ENCODE results near the gene NR6A1.

NR6A1 gene

GRCh38 chr9:124562328-124562727 lies 208.8 kb downstream of the NR6A1 start:
- Histone ChIP-seq H3K9me3 (ENCODE audit: control insufficient read depth, low read depth, low read length) (no peaks in the 10 kb centered on the region), H3K27ac (ENCODE audit: low read length) (no peak overlapping the region), H3K27me3 (ENCODE audit: control insufficient read depth, insufficient read depth, low read length) (no peaks in the 10 kb centered on the region), H3K4me3 (ENCODE audit: low read length) (no peak overlapping the region), H3K4me1 (ENCODE audit: control insufficient read depth, low read depth, low read length) (peaks cover 16% of the 10 kb centered on the region), H3K36me3 (ENCODE audit: control insufficient read depth, low read depth, low read length) (no peaks in the 10 kb centered on the region), H3K9ac (ENCODE audit: low read length) (no peak overlapping the region)

- no peak overlapping the region for H3K27ac ChIP-seq (ENCODE audit: low read length)
- no peaks in the 10 kb centered on the region for H3K9me3 ChIP-seq (ENCODE audit: control insufficient read depth, low read depth, low read length)
- no peaks in the 10 kb centered on the region for H3K36me3 ChIP-seq (ENCODE audit: control insufficient read depth, low read depth, low read length)
- no peak overlapping the region for H3K9ac ChIP-seq (ENCODE audit: low read length)
- H3K4me1 ChIP-seq (ENCODE audit: control insufficient read depth, low read depth, low read length) = peaks cover 15% of the 10 kb centered on the region
- H3K4me3 ChIP-seq (ENCODE audit: low read length) = no peak overlapping the region
- H3K27me3 ChIP-seq (ENCODE audit: control insufficient read depth, insufficient read depth, low read length) = no peaks in the 10 kb centered on the region
Measured at GRCh38 chr9:124559871-124560270, 211.2 kb downstream of the NR6A1 start.

DNA sequence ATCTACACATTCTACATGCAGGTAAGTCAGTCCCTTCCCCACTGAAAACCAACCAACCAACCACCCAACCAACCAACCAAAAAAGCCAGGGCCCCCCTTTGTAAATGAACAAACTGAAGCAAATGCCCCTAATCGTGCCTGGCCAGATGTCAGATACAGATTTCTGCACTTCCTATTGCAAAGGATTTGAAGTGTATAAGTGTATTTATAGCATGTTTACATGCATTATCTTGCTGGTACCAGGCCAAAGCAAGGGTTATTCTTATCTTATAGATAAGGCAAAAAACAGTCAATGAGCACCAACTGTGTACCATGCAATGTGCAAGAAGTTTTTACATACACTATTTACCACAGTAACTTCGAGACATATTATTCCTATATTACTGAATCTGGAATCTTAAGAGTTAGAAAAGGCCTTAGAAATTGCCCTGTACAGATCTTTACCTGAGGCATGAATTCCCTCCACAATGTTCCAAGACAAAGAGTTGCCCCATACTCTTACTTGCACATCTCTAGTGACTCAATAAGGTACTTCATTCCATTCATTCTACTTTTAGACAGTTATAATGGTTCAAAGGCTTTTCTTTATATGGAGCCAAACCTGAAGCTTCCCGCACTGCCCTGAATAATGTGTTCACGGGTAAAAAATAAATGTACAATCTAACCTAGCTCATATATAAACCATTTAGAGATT lies 212.2 kb downstream of the NR6A1 start:
- H3K4me3 ChIP-seq (ENCODE audit: low read length) = no peak overlapping the region
- no peaks in the 10 kb centered on the region for H3K9me3 ChIP-seq (ENCODE audit: control insufficient read depth, low read depth, low read length)
- no peaks in the 10 kb centered on the region for H3K27me3 ChIP-seq (ENCODE audit: control insufficient read depth, insufficient read depth, low read length)
- H3K36me3 ChIP-seq (ENCODE audit: control insufficient read depth, low read depth, low read length) = peaks cover 6% of the 10 kb centered on the region
- no peak overlapping the region for H3K9ac ChIP-seq (ENCODE audit: low read length)
- H3K27ac ChIP-seq (ENCODE audit: low read length) = no peak overlapping the region
- H3K4me1 ChIP-seq (ENCODE audit: control insufficient read depth, low read depth, low read length) = peaks cover 15% of the 10 kb centered on the region

GRCh38 chr9:124557895-124558294 lies 213.2 kb downstream of the NR6A1 start:
- Histone ChIP-seq H3K27me3 (ENCODE audit: control insufficient read depth, insufficient read depth, low read length) (no peaks in the 10 kb centered on the region), H3K4me3 (ENCODE audit: low read length) (no peak overlapping the region), H3K9me3 (ENCODE audit: control insufficient read depth, low read depth, low read length) (no peaks in the 10 kb centered on the region), H3K9ac (ENCODE audit: low read length) (no peak overlapping the region), H3K27ac (ENCODE audit: low read length) (no peak overlapping the region), H3K36me3 (ENCODE audit: control insufficient read depth, low read depth, low read length) (peaks cover 7% of the 10 kb centered on the region), H3K4me1 (ENCODE audit: control insufficient read depth, low read depth, low read length) (peaks cover 15% of the 10 kb centered on the region)

DNA sequence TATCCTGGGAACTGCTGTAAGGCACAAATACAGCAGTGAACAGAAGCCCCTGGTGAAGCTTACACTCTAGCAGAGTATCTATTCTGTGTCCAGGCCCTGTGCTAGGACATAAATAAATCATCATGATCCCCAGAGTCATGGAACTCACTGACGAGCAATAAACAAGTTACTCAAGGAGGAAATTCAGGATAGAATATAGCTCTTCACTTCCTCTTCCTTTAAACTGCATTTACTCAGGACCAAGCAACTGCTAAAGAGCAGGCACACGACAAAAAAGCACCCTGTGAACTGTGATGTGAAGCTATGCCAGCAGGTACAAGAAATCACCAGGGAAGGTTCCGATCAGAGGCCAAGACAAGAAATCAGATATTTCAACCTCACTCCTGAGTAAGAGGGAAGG lies 216.1 kb downstream of the NR6A1 start:
- Histone ChIP-seq H3K27me3 (ENCODE audit: control insufficient read depth, insufficient read depth, low read length) (no peaks in the 10 kb centered on the region), H3K27ac (ENCODE audit: low read length) (no peak overlapping the region), H3K9me3 (ENCODE audit: control insufficient read depth, low read depth, low read length) (no peaks in the 10 kb centered on the region), H3K4me3 (ENCODE audit: low read length) (no peak overlapping the region), H3K9ac (ENCODE audit: low read length) (no peak overlapping the region), H3K4me1 (ENCODE audit: control insufficient read depth, low read depth, low read length) (peaks cover 4% of the 10 kb centered on the region), H3K36me3 (ENCODE audit: control insufficient read depth, low read depth, low read length) (peaks cover 7% of the 10 kb centered on the region)

- H3K27ac ChIP-seq (ENCODE audit: low read length) = no peak overlapping the region
- no peak overlapping the region for H3K9ac ChIP-seq (ENCODE audit: low read length)
- H3K4me1 ChIP-seq (ENCODE audit: control insufficient read depth, low read depth, low read length) = peaks cover 4% of the 10 kb centered on the region
- H3K36me3 ChIP-seq (ENCODE audit: control insufficient read depth, low read depth, low read length) = peaks cover 7% of the 10 kb centered on the region
- H3K9me3 ChIP-seq (ENCODE audit: control insufficient read depth, low read depth, low read length) = no peaks in the 10 kb centered on the region
- no peak overlapping the region for H3K4me3 ChIP-seq (ENCODE audit: low read length)
- no peaks in the 10 kb centered on the region for H3K27me3 ChIP-seq (ENCODE audit: control insufficient read depth, insufficient read depth, low read length)
Measured at GRCh38 chr9:124553738-124554137, 217.4 kb downstream of the NR6A1 start.

DNA sequence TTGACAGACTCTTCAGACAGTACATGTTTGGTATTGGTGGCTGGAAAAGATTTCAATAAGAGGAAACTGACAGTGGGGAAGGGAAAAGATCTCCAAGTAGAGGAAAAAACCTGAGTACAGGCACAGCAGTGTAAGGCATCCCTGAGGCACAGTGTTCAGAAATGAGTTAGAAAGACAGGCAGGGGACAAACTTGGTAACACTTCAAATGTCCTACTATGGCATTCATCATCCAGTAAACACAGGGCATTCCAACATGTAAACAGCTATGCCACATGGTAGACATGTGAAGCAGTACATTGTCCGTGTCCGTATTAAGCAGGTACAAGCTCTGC lies 218.9 kb downstream of the NR6A1 start:
- H3K9ac ChIP-seq (ENCODE audit: low read length) = no peak overlapping the region
- H3K36me3 ChIP-seq (ENCODE audit: control insufficient read depth, low read depth, low read length) = peaks cover 7% of the 10 kb centered on the region
- H3K9me3 ChIP-seq (ENCODE audit: control insufficient read depth, low read depth, low read length) = no peaks in the 10 kb centered on the region
- no peaks in the 10 kb centered on the region for H3K27me3 ChIP-seq (ENCODE audit: control insufficient read depth, insufficient read depth, low read length)
- no peak overlapping the region for H3K4me3 ChIP-seq (ENCODE audit: low read length)
- no peaks in the 10 kb centered on the region for H3K4me1 ChIP-seq (ENCODE audit: control insufficient read depth, low read depth, low read length)
- no peak overlapping the region for H3K27ac ChIP-seq (ENCODE audit: low read length)

DNA sequence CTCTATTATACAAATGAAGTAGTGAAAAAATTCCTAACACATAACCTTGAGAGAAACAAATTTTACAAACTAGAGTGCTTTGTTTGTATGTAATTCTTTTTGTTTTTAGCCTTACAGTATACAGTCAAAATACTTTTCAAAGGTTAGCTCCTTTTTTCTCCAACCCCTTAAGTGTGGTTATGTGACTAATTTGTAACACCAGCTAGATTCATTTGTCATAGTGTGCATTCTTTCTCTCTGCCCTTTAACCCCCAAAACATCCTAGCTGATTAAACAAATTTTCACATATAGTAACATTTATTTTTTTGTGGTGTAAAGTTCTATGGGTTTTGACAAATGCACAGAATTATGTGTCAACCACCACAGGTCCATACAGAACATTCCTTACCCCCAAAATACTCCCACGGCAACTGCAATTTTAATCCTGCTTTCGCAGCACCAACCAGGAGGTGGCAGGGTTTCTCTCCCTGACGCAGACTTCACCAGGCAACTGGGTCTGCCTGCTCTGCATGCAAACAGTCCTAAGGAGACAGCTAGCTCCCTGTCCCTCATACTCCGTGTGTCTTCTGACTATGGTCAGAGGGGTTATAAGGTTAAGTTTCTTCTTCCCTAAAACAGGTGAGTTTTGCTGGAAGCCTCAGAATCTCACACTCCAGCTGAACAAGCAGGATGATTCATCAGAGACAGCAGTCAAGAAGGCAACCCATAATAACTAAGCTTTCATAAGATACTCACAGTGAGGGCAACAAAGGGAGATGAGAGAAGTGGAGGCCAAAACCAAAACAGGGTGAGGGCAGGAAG lies 219.4 kb downstream of the NR6A1 start:
- peaks cover 7% of the 10 kb centered on the region for H3K36me3 ChIP-seq (ENCODE audit: control insufficient read depth, low read depth, low read length)
- no peaks in the 10 kb centered on the region for H3K27me3 ChIP-seq (ENCODE audit: control insufficient read depth, insufficient read depth, low read length)
- no peak overlapping the region for H3K9ac ChIP-seq (ENCODE audit: low read length)
- H3K27ac ChIP-seq (ENCODE audit: low read length) = no peak overlapping the region
- H3K4me3 ChIP-seq (ENCODE audit: low read length) = no peak overlapping the region
- no peaks in the 10 kb centered on the region for H3K9me3 ChIP-seq (ENCODE audit: control insufficient read depth, low read depth, low read length)
- H3K4me1 ChIP-seq (ENCODE audit: control insufficient read depth, low read depth, low read length) = no peaks in the 10 kb centered on the region

DNA sequence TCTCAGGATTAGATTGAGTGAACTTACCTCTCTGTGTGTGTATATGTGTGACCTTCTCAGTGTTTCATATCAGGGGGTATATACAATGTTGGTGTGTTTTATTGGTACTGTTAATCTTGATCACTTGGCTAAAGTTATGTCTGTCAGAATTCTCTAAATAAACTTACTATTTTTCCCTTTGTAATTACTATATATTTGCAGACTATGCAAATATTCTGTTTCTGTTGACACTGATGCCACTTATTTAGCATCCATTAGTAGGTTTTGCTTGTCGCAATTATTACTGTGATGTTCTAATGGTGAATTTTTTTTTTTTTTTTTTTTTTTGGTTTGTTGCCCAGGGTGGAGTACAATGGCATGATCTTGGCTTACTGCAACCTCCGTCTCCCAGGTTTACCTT lies 221.0 kb downstream of the NR6A1 start:
- Histone ChIP-seq H3K27ac (ENCODE audit: low read length) (no peak overlapping the region), H3K9ac (ENCODE audit: low read length) (no peak overlapping the region), H3K4me3 (ENCODE audit: low read length) (no peak overlapping the region)

DNA sequence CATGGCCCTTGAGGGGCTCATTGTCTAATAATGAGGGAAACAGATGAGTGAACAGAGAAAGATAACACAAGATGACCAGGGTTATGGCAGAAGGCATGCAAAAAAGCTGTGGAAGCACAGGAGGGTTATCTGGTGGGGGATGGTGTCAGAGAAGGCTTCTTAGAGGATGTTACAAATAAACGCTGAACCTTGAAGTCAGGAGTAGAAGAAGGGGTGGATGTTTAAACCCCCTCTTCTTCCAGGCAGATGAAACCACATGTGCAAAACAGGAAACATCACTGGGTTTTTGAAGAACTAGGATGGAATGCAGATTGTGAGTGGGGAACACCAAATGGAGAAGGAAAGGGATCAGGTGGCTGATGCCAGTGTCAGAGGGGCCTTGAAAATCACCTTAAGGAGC lies 222.1 kb downstream of the NR6A1 start:
- Histone ChIP-seq H3K27me3 (ENCODE audit: control insufficient read depth, insufficient read depth, low read length) (no peaks in the 10 kb centered on the region), H3K36me3 (ENCODE audit: control insufficient read depth, low read depth, low read length) (peaks cover 2% of the 10 kb centered on the region), H3K27ac (ENCODE audit: low read length) (no peak overlapping the region), H3K9me3 (ENCODE audit: control insufficient read depth, low read depth, low read length) (no peaks in the 10 kb centered on the region), H3K9ac (ENCODE audit: low read length) (no peak overlapping the region), H3K4me3 (ENCODE audit: low read length) (no peak overlapping the region), H3K4me1 (ENCODE audit: control insufficient read depth, low read depth, low read length) (no peaks in the 10 kb centered on the region)

More for the DNA sequence above, 221.0 kb downstream of the NR6A1 start:
- Histone ChIP-seq H3K4me1 (ENCODE audit: control insufficient read depth, low read depth, low read length) (no peaks in the 10 kb centered on the region), H3K9me3 (ENCODE audit: control insufficient read depth, low read depth, low read length) (no peaks in the 10 kb centered on the region), H3K36me3 (ENCODE audit: control insufficient read depth, low read depth, low read length) (peaks cover 7% of the 10 kb centered on the region), H3K27me3 (ENCODE audit: control insufficient read depth, insufficient read depth, low read length) (no peaks in the 10 kb centered on the region)

DNA sequence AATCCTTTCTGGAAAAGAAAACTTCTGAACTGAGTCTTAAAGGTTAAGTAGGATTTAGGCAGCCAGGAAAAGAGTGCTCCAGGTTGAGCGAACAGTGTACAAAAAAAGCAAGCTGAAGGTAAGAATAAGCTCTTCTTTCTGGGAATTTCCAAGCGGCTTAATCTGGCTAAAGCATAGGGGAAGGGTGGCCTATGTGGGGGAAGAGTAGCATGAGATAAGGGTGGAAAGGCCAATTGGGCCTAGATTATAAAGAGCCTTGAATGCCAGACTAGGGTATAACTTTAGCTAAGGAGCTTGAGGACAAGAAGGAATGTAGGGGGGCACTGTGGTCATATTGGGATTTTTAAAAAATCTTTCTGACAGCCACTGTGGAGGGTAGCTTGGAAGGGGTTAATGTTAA lies 226.6 kb downstream of the NR6A1 start:
- Histone ChIP-seq H3K9me3 (ENCODE audit: control insufficient read depth, low read depth, low read length) (no peaks in the 10 kb centered on the region), H3K4me1 (ENCODE audit: control insufficient read depth, low read depth, low read length) (no peaks in the 10 kb centered on the region), H3K27me3 (ENCODE audit: control insufficient read depth, insufficient read depth, low read length) (no peaks in the 10 kb centered on the region), H3K27ac (ENCODE audit: low read length) (no peak overlapping the region), H3K36me3 (ENCODE audit: control insufficient read depth, low read depth, low read length) (peaks cover 28% of the 10 kb centered on the region), H3K4me3 (ENCODE audit: low read length) (no peak overlapping the region), H3K9ac (ENCODE audit: low read length) (no peak overlapping the region)

GRCh38 chr9:124541824-124542223 lies 229.3 kb downstream of the NR6A1 start:
- H3K27ac ChIP-seq (ENCODE audit: low read length) = no peak overlapping the region
- no peaks in the 10 kb centered on the region for H3K4me1 ChIP-seq (ENCODE audit: control insufficient read depth, low read depth, low read length)
- no peak overlapping the region for H3K9ac ChIP-seq (ENCODE audit: low read length)
- no peak overlapping the region for H3K4me3 ChIP-seq (ENCODE audit: low read length)
- H3K36me3 ChIP-seq (ENCODE audit: control insufficient read depth, low read depth, low read length) = peaks cover 48% of the 10 kb centered on the region
- H3K9me3 ChIP-seq (ENCODE audit: control insufficient read depth, low read depth, low read length) = no peaks in the 10 kb centered on the region
- H3K27me3 ChIP-seq (ENCODE audit: control insufficient read depth, insufficient read depth, low read length) = no peaks in the 10 kb centered on the region

Measured in iPS-18a (cell line).